Loucy (cell line): ENCODE measurements around the gene POLR2L.

Experiments used
- CTCF ChIP-seq: fragments of 200-600 bp; sonication (generic); conservative IDR thresholded peaks from 2 replicates; pipeline ENCODE4 v1.5.1; 2014; ENCODE audit warnings: mild to moderate bottlenecking, antibody characterized with exemption, low read length
- EZH2phosphoT487 ChIP-seq: fragments of 200-600 bp; IDR thresholded peaks from 2 replicates; pipeline ENCODE4 v1.6.1; 2018; ENCODE audit warnings: antibody characterized with exemption, mild to moderate bottlenecking, moderate library complexity, borderline replicate concordance

GRCh38 chr11:876545-876944 is 34.2 kb upstream of the POLR2L start:
- TF ChIP-seq CTCF (no peak), EZH2phosphoT487 (no peak)
